IPS DF 6.9 (cell line): ENCODE data around the gene MPG.

Experiments used
- DNase-seq: peaks from one replicate; pipeline ENCODE4 v3.0.0-alpha.2; 2013; ENCODE audit warnings: low read depth, low spot score
- H3K27ac ChIP-seq: one replicate; pipeline ENCODE4 v1.5.1; 2013; ENCODE audit warnings: low read length, control low read depth
- H3K27me3 ChIP-seq: 2 replicates; pipeline ENCODE4 v1.6.1; 2013; ENCODE audit warnings: mild to moderate bottlenecking, low read length; ENCODE audit not compliant: control insufficient read depth, insufficient read depth
- H3K36me3 ChIP-seq: 2 replicates; pipeline ENCODE4 v1.6.1; 2013; ENCODE audit warnings: low read length; ENCODE audit not compliant: control insufficient read depth, insufficient read depth
- H3K4me1 ChIP-seq: 2 replicates; pipeline ENCODE4 v1.6.1; 2013; ENCODE audit warnings: low read length; ENCODE audit not compliant: control insufficient read depth, insufficient read depth
- H3K4me3 ChIP-seq: 2 replicates; pipeline ENCODE4 v1.5.1; 2013; ENCODE audit warnings: mild to moderate bottlenecking, low read length
- H3K9me3 ChIP-seq: 2 replicates; pipeline ENCODE4 v1.6.1; 2013; ENCODE audit warnings: low read length, inconsistent platforms; ENCODE audit not compliant: control insufficient read depth, insufficient read depth
- WGBS: extraction: QIAGEN DNeasy Blood & Tissue Kit; methylation state at CpG from one replicate; pipeline ENCODE4 v1.1.7; 2013; ENCODE audit warnings: mixed read lengths, missing lambda C conversion rate; ENCODE audit not compliant: insufficient read length, insufficient coverage; 5-methylcytosine and 5-hydroxymethylcytosine counted together

The MPG gene

GRCh38 chr16:100989-101388 lies 23.0 kb downstream of the MPG start:
- DNase-seq, result no peak
- H3K9me3 ChIP-seq, result no peaks in the 10 kb centered on the region
- H3K27ac ChIP-seq, result no peak overlapping the region
- no peak overlapping the region for H3K4me3 ChIP-seq
- peaks cover 10% of the 10 kb centered on the region for H3K36me3 ChIP-seq
- no peaks in the 10 kb centered on the region for H3K27me3 ChIP-seq
- H3K4me1 ChIP-seq, result no peaks in the 10 kb centered on the region
- no CpG with 5 or more reads among the region's 5 CpGs for WGBS

GRCh38 chr16:101586-101985 lies 23.6 kb downstream of the MPG start:
- Histone ChIP-seq H3K27me3 (no peaks in the 10 kb centered on the region), H3K36me3 (peaks cover 10% of the 10 kb centered on the region), H3K4me3 (no peak overlapping the region), H3K27ac (no peak overlapping the region), H3K9me3 (no peaks in the 10 kb centered on the region), H3K4me1 (no peaks in the 10 kb centered on the region)
- no peak for DNase-seq
- no CpG with 5 or more reads among the region's 6 CpGs for WGBS

GRCh38 chr16:102060-102855 lies 24.2 kb downstream of the MPG start:
- no peak overlapping the region for H3K4me3 ChIP-seq
- H3K9me3 ChIP-seq, result no peaks in the 10 kb centered on the region
- WGBS, result no CpG with 5 or more reads among the region's 19 CpGs
- H3K36me3 ChIP-seq, result peaks cover 10% of the 10 kb centered on the region
- no peak for DNase-seq
- H3K27me3 ChIP-seq, result no peaks in the 10 kb centered on the region
- no peak overlapping the region for H3K27ac ChIP-seq
- H3K4me1 ChIP-seq, result no peaks in the 10 kb centered on the region

GRCh38 chr16:104355-104754 lies 26.3 kb downstream of the MPG start:
- no CpG with 5 or more reads among the region's 5 CpGs for WGBS

GRCh38 chr16:104928-105327 lies 26.9 kb downstream of the MPG start:
- no peak for DNase-seq
- H3K36me3 ChIP-seq, result no peaks in the 10 kb centered on the region
- no peaks in the 10 kb centered on the region for H3K9me3 ChIP-seq
- no peaks in the 10 kb centered on the region for H3K4me1 ChIP-seq
- no peak overlapping the region for H3K27ac ChIP-seq
- WGBS, result no CpG with 5 or more reads among the region's 3 CpGs
- no peak overlapping the region for H3K4me3 ChIP-seq
- no peaks in the 10 kb centered on the region for H3K27me3 ChIP-seq

More at GRCh38 chr16:104355-104754, 26.3 kb downstream of the MPG start:
- Histone ChIP-seq H3K27me3 (no peaks in the 10 kb centered on the region), H3K27ac (no peak overlapping the region), H3K4me1 (no peaks in the 10 kb centered on the region), H3K4me3 (no peak overlapping the region), H3K36me3 (no peaks in the 10 kb centered on the region), H3K9me3 (no peaks in the 10 kb centered on the region)
- DNase-seq, result no peak

GRCh38 chr16:105521-105920 lies 27.5 kb downstream of the MPG start:
- H3K4me1 ChIP-seq, result no peaks in the 10 kb centered on the region
- no peak overlapping the region for H3K4me3 ChIP-seq
- no CpG with 5 or more reads among the region's 6 CpGs for WGBS
- no peak for DNase-seq
- H3K36me3 ChIP-seq, result no peaks in the 10 kb centered on the region
- no peaks in the 10 kb centered on the region for H3K27me3 ChIP-seq
- no peak overlapping the region for H3K27ac ChIP-seq
- no peaks in the 10 kb centered on the region for H3K9me3 ChIP-seq

GRCh38 chr16:106623-107324 lies 28.7 kb downstream of the MPG start:
- H3K36me3 ChIP-seq, result no peaks in the 10 kb centered on the region
- no peaks in the 10 kb centered on the region for H3K27me3 ChIP-seq
- no peaks in the 10 kb centered on the region for H3K4me1 ChIP-seq
- peak; percentile 58 for DNase-seq
- H3K4me3 ChIP-seq, result no peak overlapping the region
- no peaks in the 10 kb centered on the region for H3K9me3 ChIP-seq
- WGBS, result no CpG with 5 or more reads among the region's 6 CpGs
- no peak overlapping the region for H3K27ac ChIP-seq

GRCh38 chr16:112153-112840 lies 34.3 kb downstream of the MPG start:
- no peaks in the 10 kb centered on the region for H3K4me1 ChIP-seq
- no CpG with 5 or more reads among the region's 21 CpGs for WGBS
- no peaks in the 10 kb centered on the region for H3K27me3 ChIP-seq
- DNase-seq, result no peak
- no peak overlapping the region for H3K27ac ChIP-seq
- H3K9me3 ChIP-seq, result no peaks in the 10 kb centered on the region
- H3K4me3 ChIP-seq, result no peak overlapping the region
- peaks cover 3% of the 10 kb centered on the region; the same call in 1 of the 2 replicates for H3K36me3 ChIP-seq

- H3K27ac ChIP-seq, result no peak overlapping the region
- no CpG with 5 or more reads among the region's 2 CpGs for WGBS
Measured at GRCh38 chr16:114327-114726, 36.3 kb downstream of the MPG start.

GRCh38 chr16:116015-116414 lies 38.0 kb downstream of the MPG start:
- Histone ChIP-seq H3K27ac (no peak overlapping the region), H3K4me3 (no peak overlapping the region), H3K9me3 (no peaks in the 10 kb centered on the region), H3K36me3 (peaks cover 3% of the 10 kb centered on the region; the same call in 1 of the 2 replicates), H3K27me3 (no peaks in the 10 kb centered on the region), H3K4me1 (no peaks in the 10 kb centered on the region; the same call in 1 of the 2 replicates)
- DNase-seq, result no peak
- no CpG with 5 or more reads among the region's 7 CpGs for WGBS

More at GRCh38 chr16:114327-114726, 36.3 kb downstream of the MPG start:
- no peak for DNase-seq
- Histone ChIP-seq H3K36me3 (peaks cover 3% of the 10 kb centered on the region; the same call in 1 of the 2 replicates), H3K9me3 (no peaks in the 10 kb centered on the region), H3K4me3 (no peak overlapping the region), H3K4me1 (no peaks in the 10 kb centered on the region; the same call in 1 of the 2 replicates), H3K27me3 (no peaks in the 10 kb centered on the region)
